ENCODE measurements around the gene LRRC42.

LRRC42 gene

DNA sequence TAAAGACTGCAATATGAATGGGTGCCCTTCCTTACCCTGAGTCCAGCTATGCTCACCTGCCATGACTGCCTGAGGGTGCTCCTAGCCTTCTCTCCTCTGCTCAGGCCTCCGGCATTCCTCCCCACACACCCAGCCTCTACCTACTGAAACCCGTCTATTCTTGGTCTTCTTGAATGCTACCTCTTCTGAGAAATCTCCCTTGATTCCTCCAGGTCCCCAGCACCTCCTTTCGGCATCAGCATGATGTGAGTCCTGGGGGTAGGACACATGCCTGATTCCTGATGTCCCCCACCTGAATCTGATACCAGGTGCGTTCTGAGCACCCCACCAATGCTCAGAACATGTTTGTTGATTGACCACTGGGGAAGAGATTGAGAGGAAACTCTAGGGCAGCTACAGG lies 63.3 kb downstream of the LRRC42 start:
- no peak for DNase-seq

DNA sequence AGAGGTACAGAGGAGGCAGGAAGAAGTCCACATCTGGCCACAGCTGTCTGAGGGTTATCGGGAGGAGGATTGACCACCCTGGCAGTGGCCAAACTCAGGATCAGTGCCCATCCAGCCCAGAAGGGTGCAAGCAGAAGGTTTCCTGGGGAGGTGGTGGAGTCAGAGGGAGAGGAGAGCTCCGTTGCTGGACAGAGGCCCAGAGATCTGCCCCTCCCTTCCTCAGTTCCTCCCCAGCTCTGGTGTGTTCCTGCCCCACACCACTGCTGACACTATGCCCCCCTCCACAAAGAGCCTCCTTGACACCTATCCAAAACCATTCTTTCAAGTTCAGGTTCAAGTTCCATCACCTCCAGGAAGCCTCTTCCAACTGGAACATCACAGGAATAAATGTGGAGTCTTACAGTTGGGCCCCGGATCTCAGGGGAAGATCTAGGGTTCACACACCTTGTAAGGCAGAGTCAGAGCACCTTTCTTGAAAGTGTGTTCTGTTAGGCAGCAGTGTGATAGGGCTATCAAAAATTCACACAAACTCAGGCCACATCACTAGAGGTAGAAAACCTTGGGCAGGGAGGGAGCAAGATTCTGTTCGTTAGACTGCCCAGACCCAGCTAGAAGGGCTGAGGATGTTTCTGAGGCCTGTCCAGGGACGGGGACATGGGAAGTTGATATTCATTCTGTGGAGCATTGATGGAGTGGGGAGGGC lies 64.4 kb downstream of the LRRC42 start:
- DNase-seq, result no peak

DNA sequence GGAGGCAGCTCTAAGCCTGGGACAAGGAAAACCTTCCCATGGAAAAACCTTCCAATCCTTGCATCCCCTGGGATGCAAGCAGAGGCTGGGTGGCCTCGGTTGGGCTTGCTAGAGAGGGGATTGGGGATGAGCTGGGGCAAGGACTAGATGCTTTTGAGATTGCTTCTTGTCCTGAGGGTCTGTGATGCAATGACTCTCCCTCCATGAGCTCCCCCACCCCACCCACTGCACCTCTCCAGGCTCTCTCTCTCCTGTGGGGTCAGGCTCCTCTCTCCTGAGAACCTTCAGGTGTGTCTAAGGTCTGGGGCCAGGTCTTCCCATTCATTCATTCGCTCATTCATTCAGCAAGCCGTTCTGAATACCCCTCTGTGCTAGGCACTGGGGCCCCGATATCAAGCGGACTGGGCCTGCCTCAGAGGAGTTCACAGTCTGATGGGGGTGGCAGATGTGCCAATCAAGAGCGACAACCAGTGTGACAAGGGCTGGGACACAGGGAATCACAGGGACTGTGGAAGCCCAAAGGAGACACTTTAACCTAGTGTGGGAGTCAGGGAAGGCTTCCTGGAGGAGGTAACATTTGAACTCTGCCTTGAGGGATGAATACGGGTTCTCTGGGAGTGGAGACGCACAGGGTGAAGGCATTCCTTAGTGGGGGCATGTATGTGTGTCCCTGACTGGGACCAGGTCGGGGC lies 65.3 kb downstream of the LRRC42 start:
- DNase-seq, result no peak

DNA sequence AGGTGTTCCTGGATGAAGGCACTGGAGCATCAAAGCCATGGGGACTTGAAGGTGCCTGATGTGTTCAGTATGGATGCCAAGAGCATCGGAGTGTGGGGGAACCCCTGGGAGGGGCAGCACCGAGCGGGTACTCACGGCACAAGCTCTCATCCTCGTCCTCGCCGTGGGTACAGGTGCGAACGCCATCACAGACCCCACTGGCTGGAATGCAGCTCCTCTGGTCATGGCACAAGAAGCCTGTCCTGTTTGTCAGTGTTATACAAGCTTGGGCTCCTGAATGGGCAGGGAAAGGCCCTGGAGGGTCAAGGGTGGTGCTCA lies 65.8 kb downstream of the LRRC42 start:
- DNase-seq, result no peak

DNA sequence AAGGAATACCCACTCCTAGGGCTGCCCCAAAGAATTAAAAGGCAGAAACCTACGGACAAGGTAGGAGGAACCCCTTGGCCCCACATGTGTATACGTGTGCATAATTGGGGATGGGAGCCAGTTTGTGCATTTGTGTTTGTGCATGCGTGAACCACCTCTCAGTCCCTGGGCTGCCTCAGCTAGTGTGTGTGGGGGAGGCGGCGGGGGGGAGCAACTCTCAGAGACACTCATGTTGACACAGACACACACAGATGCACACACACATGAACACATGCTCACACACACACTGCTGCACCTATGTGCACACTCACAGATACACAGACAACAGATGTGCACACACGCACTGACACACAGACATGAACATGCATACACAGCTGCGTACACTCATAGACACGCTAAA lies 66.7 kb downstream of the LRRC42 start:
- DNase-seq, result no peak

DNA sequence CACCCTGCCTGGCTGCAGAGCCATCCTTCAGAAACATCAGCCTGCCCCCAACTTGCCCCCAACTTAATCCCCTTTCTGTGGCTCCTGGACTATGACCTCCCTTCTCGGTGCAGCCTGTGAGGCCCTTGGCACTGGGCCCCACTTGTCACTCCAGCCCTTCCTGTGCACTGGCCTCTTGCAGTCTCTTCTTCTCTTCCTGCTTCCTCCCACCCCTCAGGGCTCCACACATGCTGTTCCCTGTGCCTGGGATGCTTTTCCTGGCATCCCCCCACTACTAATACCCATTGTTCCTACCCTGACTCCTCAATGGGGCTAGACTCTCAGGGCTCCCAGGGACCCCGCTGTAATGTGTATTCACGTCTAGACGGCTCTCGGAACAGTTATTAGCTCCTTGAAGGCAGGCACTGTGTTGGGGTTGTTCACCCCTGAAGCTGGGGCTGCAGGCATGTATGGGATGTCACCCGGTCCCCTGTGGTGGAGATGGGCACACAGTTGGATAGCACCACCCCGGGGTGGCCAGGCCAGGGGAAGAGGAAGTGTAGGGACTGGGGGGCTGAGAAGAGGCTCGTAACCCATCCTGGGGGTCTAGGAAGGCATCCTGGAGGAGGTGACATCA lies 67.4 kb downstream of the LRRC42 start:
- DNase-seq, result no peak

DNA sequence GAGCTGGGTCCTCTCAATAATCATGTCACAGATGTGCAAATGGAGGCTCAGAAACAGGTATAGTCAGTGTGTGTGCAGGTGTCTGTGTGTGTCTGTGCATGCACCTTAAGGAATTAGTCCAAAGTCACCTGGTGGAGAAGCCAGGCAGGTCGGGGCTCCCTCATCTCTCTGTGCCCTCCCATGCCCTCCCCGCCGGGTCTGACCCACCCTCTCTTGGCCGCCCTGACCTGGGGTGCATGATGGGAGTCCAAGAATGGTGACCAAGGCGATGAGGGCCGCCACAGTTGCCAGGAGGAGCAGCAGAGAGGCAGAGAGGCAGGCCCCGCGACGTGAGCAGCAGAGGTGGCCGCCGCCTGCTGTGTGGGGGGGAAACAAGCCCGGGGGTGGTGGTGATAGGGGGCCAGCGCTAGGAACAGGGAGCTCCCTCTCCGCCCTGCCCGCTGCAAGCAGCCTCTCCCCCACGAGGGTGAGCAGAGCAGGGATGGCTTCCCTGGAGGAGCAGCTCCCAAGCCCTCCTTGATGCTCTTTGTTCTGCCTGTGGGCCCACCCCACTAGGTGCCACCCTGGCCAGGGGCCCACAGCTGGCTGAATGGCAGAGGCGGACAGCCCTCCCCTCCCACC lies 68.0 kb downstream of the LRRC42 start:
- no peak for DNase-seq

DNA sequence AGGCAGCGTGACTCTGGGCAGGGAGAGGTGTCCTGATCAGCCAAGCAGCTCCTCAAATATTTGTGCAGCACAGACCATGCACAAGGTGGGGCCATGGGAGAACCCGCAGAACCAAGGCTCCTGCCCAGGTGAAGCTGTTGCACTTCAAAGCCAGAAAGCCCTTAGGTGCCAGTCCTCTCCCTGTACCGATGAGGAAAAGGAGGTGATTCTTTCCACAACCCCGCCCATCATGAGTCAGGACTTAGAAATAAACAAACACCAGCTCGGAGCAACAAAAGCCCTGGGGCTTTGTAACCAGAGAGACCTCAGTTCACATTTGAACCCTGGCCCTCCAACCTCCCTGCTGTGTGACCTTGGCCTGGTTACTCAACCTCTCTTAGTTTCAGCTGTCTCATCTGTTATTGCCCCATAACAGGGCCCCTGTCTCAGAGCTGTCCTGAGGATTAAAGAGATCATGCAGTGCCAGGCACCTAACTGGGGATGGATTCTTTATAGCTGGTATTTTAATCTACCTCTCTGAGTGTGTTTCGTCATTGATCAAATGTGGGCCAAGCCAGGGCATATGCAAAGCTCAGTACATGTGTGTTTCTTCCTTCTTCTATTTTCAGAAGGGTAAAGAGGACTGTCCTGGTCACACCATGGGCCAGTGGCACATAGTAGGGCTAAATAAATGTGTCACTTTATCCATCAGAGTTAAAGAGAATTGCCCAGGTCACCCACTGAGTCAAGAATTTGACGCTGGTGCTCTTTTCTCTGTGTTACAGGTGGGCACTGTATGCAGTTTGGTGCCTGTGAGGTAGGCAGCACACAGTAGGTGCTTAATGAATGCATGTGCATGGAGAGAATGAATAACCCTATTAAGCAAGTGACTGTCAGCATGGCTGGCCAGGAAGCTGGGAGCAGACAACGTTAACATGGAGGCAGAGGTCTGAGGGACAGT lies 70.5 kb downstream of the LRRC42 start:
- no peak for DNase-seq

All from CD4-positive, alpha-beta T cell treated with Interleukin-12 subunit alpha and Interleukin-12 subunit beta, for 1 hour (primary cell).